A549 (cell line): ENCODE data around the gene CTAGE6. TPM values are rescaled to one million over a fixed set of nuclear protein-coding genes. Genes with fewer than 3 reads are reported as not detected.
"Not testable (repeated sequence)": the region's sequence is repeated elsewhere in the genome, so short reads cannot be mapped to it uniquely, and the experiment has no call there.

Experiments
- ATAC-seq, 2 experiments: fragments of 200-7000 bp in 1 of 2; fragments of >200 bp in 1 of 2; cut with Nextera tagmentation in 1 of 2; cut with Tn5 transposase in 1 of 2; 3 replicates each; pipeline versions ENCODE4 v1.8.0 to v1.9.1; 2018 to 2020; ENCODE audit warnings: mild to moderate bottlenecking in 1 of 2, moderate library complexity in 1 of 2
- CTCF ChIA-PET: fragments of 300-600 bp; sonication (Branson Sonifier 250); formaldehyde crosslinking; extraction: SDS; loops from one replicate; lab custom pipeline; 2021; ENCODE audit warnings: antibody characterized with exemption, inconsistent platforms; lab: Yijun Ruan, JAX
- POLR2A ChIA-PET: fragments of 350-600 bp; formaldehyde crosslinking; extraction: SDS; loops from one replicate; lab custom pipeline; 2021; ENCODE audit warnings: antibody characterized with exemption, inconsistent platforms; lab: Yijun Ruan, JAX
- DNase-seq, 2 experiments: peaks; one replicate each; pipeline versions ENCODE4 v3.0.0 to v3.0.0-alpha.2; 2011 to 2016; ENCODE audit warnings: low read depth in 1 of 2, low spot score in 1 of 2
- FAIRE-seq: peaks from 2 replicates; lab custom pipeline; 2011; peaks lifted over from hg19 to GRCh38; lab: Jason Lieb, UNC
- H3K27ac ChIP-seq, 2 experiments: fragments of >200 bp; sonication (Bioruptor Twin); formaldehyde crosslinking; 3 replicates each; pipeline ENCODE4 v1.5.1; 2016 to 2017
- H3K4me1 ChIP-seq: fragments of >200 bp; sonication (Bioruptor Twin); formaldehyde crosslinking; 3 replicates; pipeline ENCODE4 v1.6.1; 2016
- H3K4me2 ChIP-seq: fragments of >200 bp; sonication (Bioruptor Twin); formaldehyde crosslinking; 3 replicates; pipeline ENCODE4 v1.6.1; 2016
- H3K4me3 ChIP-seq: fragments of >200 bp; sonication (Bioruptor Twin); formaldehyde crosslinking; 3 replicates; pipeline ENCODE4 v1.5.1; 2016
- H3K9me3 ChIP-seq: fragments of >200 bp; sonication (Bioruptor Twin); formaldehyde crosslinking; 3 replicates; pipeline ENCODE4 v1.6.1; 2016
- HOXA7 ChIP-seq: fragments of 250-450 bp; sonication (Bioruptor Pico); IDR thresholded peaks from 2 replicates; pipeline ENCODE4 v1.5.0; 2020; ENCODE audit warnings: mild to moderate bottlenecking, moderate library complexity
- KDM1A ChIP-seq: fragments of 200-600 bp; sonication (generic); IDR thresholded peaks from 2 replicates; pipeline ENCODE4 v1.6.1; 2016; ENCODE audit warnings: low read depth, mild to moderate bottlenecking
- MYC ChIP-seq: IDR thresholded peaks from 2 replicates; pipeline ENCODE4 v1.6.1; 2012; ENCODE audit warnings: mild to moderate bottlenecking, inconsistent platforms, low read length, improper control_type of control experiment, borderline replicate concordance
- RAD21 ChIP-seq, 2 experiments: fragments of >200 bp in 1 of 2; sonication (Bioruptor Twin) in 1 of 2; formaldehyde crosslinking in 1 of 2; IDR thresholded peaks in 1 of 2; conservative IDR thresholded peaks in 1 of 2; 2 replicates in 1 of 2; 3 replicates in 1 of 2; pipeline ENCODE4 v1.6.1; 2012 to 2018; ENCODE audit warnings: inconsistent platforms in 1 of 2
- RARB ChIP-seq: fragments of 250-450 bp; sonication (Bioruptor Pico); IDR thresholded peaks from 2 replicates; pipeline ENCODE4 v1.8.0; 2021; ENCODE audit warnings: mild to moderate bottlenecking, moderate library complexity
- SMC3 ChIP-seq: fragments of >200 bp; sonication (Bioruptor Twin); formaldehyde crosslinking; IDR thresholded peaks from 3 replicates; pipeline ENCODE4 v1.6.1; 2018; ENCODE audit warnings: inconsistent platforms
- WGBS: methylation state at CpG from one replicate; pipeline ENCODE4 v1.1.6; 2017; ENCODE audit errors: missing lambda C conversion rate; 5-methylcytosine and 5-hydroxymethylcytosine counted together
- polyA plus RNA-seq, 4 experiments: library from polyadenylated mRNA; depleted of rRNA in 3 of 4; stranded (reverse); fragments of >200 nt; fragmentation: RNase III in 1 of 4; extraction: RNeasy Plus Mini Kit Qiagen cat#74134 plus additional on column Dnase treatment in 1 of 4; gene quantifications; 2 replicates in 3 of 4; 3 replicates in 1 of 4; pipeline ENCODE4 v1.2.3, GENCODE V29; 2011 to 2017
- TF ChIP-seq, protein P1 (sequence below): fragments of >200 bp; sonication (Bioruptor Twin); formaldehyde crosslinking; IDR thresholded peaks from 3 replicates; pipeline ENCODE4 v1.5.1; 2016
- TF ChIP-seq, protein P2 (sequence below): fragments of 450-650 bp; IDR thresholded peaks from 2 replicates; pipeline ENCODE4 v1.6.1; 2014; ENCODE audit warnings: antibody characterized with exemption

CTAGE6 gene
- polyA plus RNA-seq, 2 of the 4 experiments (the other 2 are of a cell fraction) = not detected

DNA sequence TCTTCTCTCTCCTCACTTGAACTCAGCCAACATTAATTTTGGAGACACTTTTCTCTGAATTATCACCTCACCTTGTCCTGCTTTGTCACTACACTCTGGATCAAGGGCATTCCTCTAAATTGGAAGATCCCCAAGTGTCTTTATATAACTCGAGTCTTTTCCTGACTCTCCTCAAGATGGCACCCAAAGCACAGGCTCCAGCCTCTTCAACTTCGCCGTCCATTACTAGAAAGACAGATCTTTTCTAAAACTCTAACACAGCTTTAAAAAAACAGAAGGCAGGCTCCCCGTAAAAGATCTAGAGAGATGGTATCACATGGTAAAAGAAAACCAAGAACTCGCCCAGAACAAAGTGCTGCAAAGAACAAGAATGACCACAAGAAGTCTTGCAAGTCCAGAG, 8.2 kb upstream of the CTAGE6 start:
- H3K4me1 ChIP-seq, POLR2A ChIA-PET, CTCF ChIA-PET, DNase-seq, H3K9me3 ChIP-seq, H3K4me3 ChIP-seq, H3K27ac ChIP-seq: not testable (repeated sequence)
- H3K4me2 ChIP-seq = peak overlapping the region; percentile 39; the same call in 1 of the 3 replicates
- 3% methylated on average over 2 of the region's 5 CpGs for WGBS
- FAIRE-seq (peak; percentile 7), ATAC-seq (peak; percentile 94 to 95)

DNA sequence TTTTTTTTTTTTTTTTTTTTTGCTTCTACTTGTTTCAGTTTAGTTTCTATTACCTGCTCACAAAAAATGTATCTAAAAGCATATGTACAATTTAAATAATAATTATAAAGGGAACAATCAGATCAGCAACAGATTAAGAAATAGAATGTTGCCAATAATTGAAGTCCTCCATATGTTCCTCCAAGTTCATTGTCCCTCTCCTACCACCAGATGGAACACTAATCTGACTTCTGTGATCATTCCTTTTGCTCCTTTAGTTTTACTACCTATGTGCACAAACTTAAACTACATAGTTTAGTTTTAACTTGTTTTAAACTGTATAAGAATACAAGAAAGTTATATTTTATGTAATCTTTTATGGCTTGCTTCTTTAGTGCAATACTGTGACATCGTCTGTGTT, 5.6 kb upstream of the CTAGE6 start:
- peak; percentile 64 to 74; a peak in 3 of 6 replicates for ATAC-seq
- CTCF ChIA-PET, H3K4me1 ChIP-seq, H3K4me3 ChIP-seq, POLR2A ChIA-PET, FAIRE-seq, DNase-seq, H3K4me2 ChIP-seq, H3K9me3 ChIP-seq, H3K27ac ChIP-seq: not testable (repeated sequence)
- WGBS = no CpG with 5 or more reads among the region's 1 CpG

DNA sequence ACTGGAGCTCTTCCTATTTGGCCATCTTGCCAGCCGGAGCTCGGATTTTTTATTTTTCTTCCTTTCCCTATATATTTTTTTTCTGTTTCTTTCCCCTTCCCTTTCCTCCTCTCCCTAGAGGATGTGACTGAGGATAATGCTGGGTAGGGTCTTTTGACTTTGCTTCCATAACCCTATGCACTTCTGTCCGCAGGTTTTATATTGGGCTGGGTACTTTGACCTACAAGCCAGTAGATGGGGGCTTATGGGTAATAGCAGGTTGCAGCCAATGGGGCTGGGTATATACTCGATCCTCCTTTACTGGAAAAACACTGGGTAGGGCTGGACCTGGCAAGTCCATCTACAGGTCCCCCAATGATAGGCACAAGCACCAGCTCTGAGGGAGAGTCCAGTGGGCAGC, 12.2 kb downstream of the CTAGE6 start:
- H3K4me1 ChIP-seq, ATAC-seq, FAIRE-seq, POLR2A ChIA-PET, CTCF ChIA-PET, H3K4me3 ChIP-seq, DNase-seq, H3K9me3 ChIP-seq, H3K27ac ChIP-seq, H3K4me2 ChIP-seq: not testable (repeated sequence)
- 21% methylated on average over 2 of the region's 4 CpGs for WGBS

DNA sequence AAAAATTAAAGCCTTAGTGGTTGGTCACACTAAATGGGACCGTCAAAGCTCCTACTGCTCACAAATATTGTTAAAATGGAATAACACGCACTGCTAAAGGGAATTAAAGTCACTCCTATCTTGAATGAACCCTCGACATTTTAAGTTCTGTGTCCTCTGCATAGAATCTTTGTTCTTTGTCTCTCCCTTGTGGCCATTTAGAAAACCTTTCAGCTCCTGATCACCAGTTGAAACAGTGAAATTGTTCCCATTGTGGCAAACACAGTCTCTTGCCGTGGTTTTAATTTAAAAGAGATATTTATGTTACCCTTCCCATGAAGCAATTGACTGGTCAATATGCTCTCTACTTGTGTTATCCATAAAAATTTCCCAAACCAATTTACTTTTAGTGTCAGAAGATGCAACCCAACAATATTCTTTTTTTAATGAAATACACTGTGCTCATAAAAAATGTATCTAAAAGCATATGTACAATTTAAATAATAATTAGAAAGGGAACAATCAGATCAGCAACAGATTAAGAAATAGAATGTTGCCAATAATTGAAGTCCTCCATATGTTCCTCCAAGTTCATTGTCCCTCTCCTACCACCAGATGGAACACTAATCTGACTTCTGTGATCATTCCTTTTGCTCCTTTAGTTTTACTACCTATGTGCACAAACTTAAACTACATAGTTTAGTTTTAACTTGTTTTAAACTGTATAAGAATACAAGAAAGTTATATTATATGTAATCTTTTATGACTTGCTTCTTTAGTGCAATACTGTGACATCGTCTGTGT, 20.3 kb downstream of the CTAGE6 start:
- peak overlapping the region; percentile 55; the same call in 2 of the 3 replicates for H3K4me2 ChIP-seq
- POLR2A ChIA-PET, H3K27ac ChIP-seq, H3K4me3 ChIP-seq, H3K4me1 ChIP-seq, H3K9me3 ChIP-seq, FAIRE-seq: not testable (repeated sequence)
- DNase-seq = peak; percentile 40 to 53
- WGBS = 13% methylated on average over 5 of the region's 5 CpGs
- CTCF ChIA-PET = interaction anchor here (0.8 to 2.3 kb wide), 17 partner anchors 9 to 498 kb away, joined by 3 to 7 read pairs (median 3); no protein-coding TSS in a partner anchor
- TF ChIP-seq, protein P1, sequence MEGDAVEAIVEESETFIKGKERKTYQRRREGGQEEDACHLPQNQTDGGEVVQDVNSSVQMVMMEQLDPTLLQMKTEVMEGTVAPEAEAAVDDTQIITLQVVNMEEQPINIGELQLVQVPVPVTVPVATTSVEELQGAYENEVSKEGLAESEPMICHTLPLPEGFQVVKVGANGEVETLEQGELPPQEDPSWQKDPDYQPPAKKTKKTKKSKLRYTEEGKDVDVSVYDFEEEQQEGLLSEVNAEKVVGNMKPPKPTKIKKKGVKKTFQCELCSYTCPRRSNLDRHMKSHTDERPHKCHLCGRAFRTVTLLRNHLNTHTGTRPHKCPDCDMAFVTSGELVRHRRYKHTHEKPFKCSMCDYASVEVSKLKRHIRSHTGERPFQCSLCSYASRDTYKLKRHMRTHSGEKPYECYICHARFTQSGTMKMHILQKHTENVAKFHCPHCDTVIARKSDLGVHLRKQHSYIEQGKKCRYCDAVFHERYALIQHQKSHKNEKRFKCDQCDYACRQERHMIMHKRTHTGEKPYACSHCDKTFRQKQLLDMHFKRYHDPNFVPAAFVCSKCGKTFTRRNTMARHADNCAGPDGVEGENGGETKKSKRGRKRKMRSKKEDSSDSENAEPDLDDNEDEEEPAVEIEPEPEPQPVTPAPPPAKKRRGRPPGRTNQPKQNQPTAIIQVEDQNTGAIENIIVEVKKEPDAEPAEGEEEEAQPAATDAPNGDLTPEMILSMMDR = peak; percentile 56
- peak; percentile 71 for TF ChIP-seq RAD21 (conservative IDR thresholded peaks at IDR 0.05 in 1 of 2, IDR thresholded peaks at IDR 0.05 in 1 of 2)
- TF ChIP-seq SMC3 = peak; percentile 56
- ATAC-seq = peak; percentile 92 to 95

DNA sequence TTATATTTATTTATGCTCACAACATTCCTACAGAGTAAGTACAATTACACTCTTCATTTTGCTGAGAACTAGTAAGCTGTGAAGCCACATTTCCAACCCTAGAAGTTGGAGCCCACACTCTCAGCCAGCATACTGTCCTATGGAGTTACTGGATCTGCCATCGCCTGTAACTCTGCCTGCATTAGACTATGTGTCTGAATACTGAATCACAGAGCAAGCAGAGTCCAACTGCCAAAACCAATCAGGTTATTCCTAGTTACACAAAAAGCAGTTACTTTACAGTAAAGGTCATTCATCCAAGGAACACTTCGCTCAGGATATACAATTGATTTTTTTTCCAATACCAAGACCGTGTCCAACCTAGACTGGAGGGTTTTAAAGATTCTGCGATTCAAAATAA, 21.5 kb downstream of the CTAGE6 start:
- no peaks in the 10 kb centered on the region for H3K9me3 ChIP-seq
- DNase-seq (no peak), ATAC-seq (no peak), FAIRE-seq (no peak)
- WGBS = 73% methylated on average over 4 of the region's 4 CpGs
- TF ChIP-seq, protein P2, sequence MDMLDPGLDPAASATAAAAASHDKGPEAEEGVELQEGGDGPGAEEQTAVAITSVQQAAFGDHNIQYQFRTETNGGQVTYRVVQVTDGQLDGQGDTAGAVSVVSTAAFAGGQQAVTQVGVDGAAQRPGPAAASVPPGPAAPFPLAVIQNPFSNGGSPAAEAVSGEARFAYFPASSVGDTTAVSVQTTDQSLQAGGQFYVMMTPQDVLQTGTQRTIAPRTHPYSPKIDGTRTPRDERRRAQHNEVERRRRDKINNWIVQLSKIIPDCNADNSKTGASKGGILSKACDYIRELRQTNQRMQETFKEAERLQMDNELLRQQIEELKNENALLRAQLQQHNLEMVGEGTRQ = no peak
- TF ChIP-seq KDM1A = no peak
- TF ChIP-seq RARB (CRISPR knock-in tag) = no peak
- TF ChIP-seq HOXA7 (CRISPR knock-in tag) = no peak
- no peak for TF ChIP-seq MYC
- H3K4me3 ChIP-seq = no peak overlapping the region
- no peaks in the 10 kb centered on the region for H3K4me1 ChIP-seq
- no peak overlapping the region for H3K4me2 ChIP-seq
- POLR2A ChIA-PET = no interaction called here
- no peak overlapping the region for H3K27ac ChIP-seq
- CTCF ChIA-PET = interaction anchor here (1.1 to 2.3 kb wide), 8 partner anchors 8 to 392 kb away, joined by 3 to 7 read pairs (median 4); no protein-coding TSS in a partner anchor
